Ascending aorta (tissue), 2 donors: ENCODE results near the gene SS18L1. TPM values are rescaled to one million over a fixed set of nuclear protein-coding genes. Genes with fewer than 3 reads are reported as not detected.
A peak's percentile ranks its signal among the peaks of the same experiment; 100 is the strongest.

ENCODE experiments used
- DNase-seq, 2 donors: peaks; one replicate each; pipeline ENCODE4 v3.0.0-alpha.2; 2019; ENCODE audit warnings: low spot score in 2 of 2
- H3K27ac ChIP-seq, 2 donors: fragments of 200-600 bp; sonication (generic); one replicate each; pipeline ENCODE4 v1.5.1; 2016 to 2017; ENCODE audit warnings: mild to moderate bottlenecking in 1 of 2
- H3K27me3 ChIP-seq: fragments of 200-600 bp; sonication (generic); one replicate; pipeline ENCODE4 v1.5.1; 2017
- H3K36me3 ChIP-seq, 2 donors: fragments of 200-600 bp; sonication (generic); one replicate each; pipeline ENCODE4 v1.5.1; 2016
- H3K4me1 ChIP-seq, 2 donors: fragments of 200-600 bp; sonication (generic); one replicate each; pipeline ENCODE4 v1.5.1; 2016 to 2017; ENCODE audit warnings: mild to moderate bottlenecking in 1 of 2
- H3K4me3 ChIP-seq, 2 donors: fragments of 200-600 bp; sonication (generic); one replicate each; pipeline ENCODE4 v1.5.1; 2016 to 2017; ENCODE audit warnings: mild to moderate bottlenecking in 1 of 2
- H3K9me3 ChIP-seq, 2 donors: fragments of 200-600 bp; sonication (generic); one replicate each; pipeline ENCODE4 v1.5.1; 2016
- CTCF ChIP-seq, 3 experiments: fragments of 200-600 bp in 2 of 3; fragments of 450-650 bp in 1 of 3; sonication (generic) in 2 of 3; IDR thresholded peaks; one replicate each; pipeline ENCODE4 v1.5.1; 2016 to 2019; ENCODE audit warnings: antibody characterized with exemption in 3 of 3, mild to moderate bottlenecking in 1 of 3, moderate library complexity in 1 of 3
- intact Hi-C: fragments of 100-400 bp; cut with DNase I; formaldehyde crosslinking; loops from one replicate; pipeline ENCODE4 v1.15.1; 2023
- total RNA-seq: library from RNA; depleted of rRNA; stranded (reverse); fragments of >200 nt; gene quantifications from one replicate; pipeline ENCODE4 v1.1.0, GENCODE V29; 2016

The SS18L1 gene
- total RNA-seq, 1 donor from 2014 or later, result 39.8 TPM

- TF ChIP-seq CTCF (IDR thresholded peaks at IDR 0.05), result no peak
- no peak for DNase-seq
- Histone ChIP-seq H3K27me3 (no peaks in the 10 kb centered on the region), H3K4me1 (peaks cover 9 to 19% of the 10 kb centered on the region in 2 donors), H3K36me3 (peaks cover 40 to 76% of the 10 kb centered on the region in 2 donors), H3K4me3 (no peak overlapping the region), H3K9me3 (no peaks in the 10 kb centered on the region), H3K27ac (no peak overlapping the region)
- intact Hi-C loops, result loop anchor here (2.0 kb wide), 1 partner anchor 127 kb away; no protein-coding TSS in a partner anchor
Observed at GRCh38 chr20:62137478-62138203, 5.9 kb upstream of the SS18L1 start.

- no peak overlapping the region for H3K27ac ChIP-seq
- no peak overlapping the region for H3K4me3 ChIP-seq
- no peaks in the 10 kb centered on the region for H3K9me3 ChIP-seq
- H3K36me3 ChIP-seq, result peaks cover 40 to 70% of the 10 kb centered on the region in 2 donors
- intact Hi-C loops, result no loop called here
- H3K27me3 ChIP-seq, result no peaks in the 10 kb centered on the region
- H3K4me1 ChIP-seq, result peaks cover 9 to 19% of the 10 kb centered on the region in 2 donors
- TF ChIP-seq CTCF (IDR thresholded peaks at IDR 0.05), result no peak
- no peak for DNase-seq
Observed at GRCh38 chr20:62138204-62138543, 5.4 kb upstream of the SS18L1 start.

GRCh38 chr20:62138912-62139311 lies 4.7 kb upstream of the SS18L1 start:
- peaks cover 37 to 66% of the 10 kb centered on the region in 2 donors for H3K36me3 ChIP-seq
- peaks cover 9 to 19% of the 10 kb centered on the region in 2 donors for H3K4me1 ChIP-seq
- no peak overlapping the region for H3K4me3 ChIP-seq
- TF ChIP-seq CTCF (IDR thresholded peaks at IDR 0.05), result no peak
- no peak overlapping the region for H3K27ac ChIP-seq
- H3K9me3 ChIP-seq, result no peaks in the 10 kb centered on the region
- H3K27me3 ChIP-seq, result no peaks in the 10 kb centered on the region
- intact Hi-C loops, result no loop called here
- no peak for DNase-seq

- H3K9me3 ChIP-seq, result no peaks in the 10 kb centered on the region
- H3K4me1 ChIP-seq, result peaks cover 9 to 20% of the 10 kb centered on the region in 2 donors
- no peak for TF ChIP-seq CTCF (IDR thresholded peaks at IDR 0.05)
- DNase-seq, result no peak
- peaks cover 36 to 59% of the 10 kb centered on the region in 2 donors for H3K36me3 ChIP-seq
- no peaks in the 10 kb centered on the region for H3K27me3 ChIP-seq
- H3K27ac ChIP-seq, result no peak overlapping the region
- intact Hi-C loops, result loop anchor here (5.0 to 10.0 kb wide), 2 partner anchors 235 to 658 kb away; partner anchors contain the start of gene MRGBP
- no peak overlapping the region for H3K4me3 ChIP-seq
Observed at GRCh38 chr20:62139636-62140035, 3.9 kb upstream of the SS18L1 start.

GRCh38 chr20:62141043-62141396 lies 2.5 kb upstream of the SS18L1 start:
- no peaks in the 10 kb centered on the region for H3K27me3 ChIP-seq
- peak overlapping the region in 1 of 2 donors; percentile 99 for H3K4me3 ChIP-seq
- TF ChIP-seq CTCF (IDR thresholded peaks at IDR 0.05), result no peak
- peaks cover 36 to 45% of the 10 kb centered on the region in 2 donors for H3K36me3 ChIP-seq
- intact Hi-C loops, result loop anchor here (5.0 to 10.0 kb wide), 2 partner anchors 234 to 656 kb away; partner anchors contain the start of gene MRGBP
- peak overlapping the region in 1 of 2 donors; percentile 1 for H3K27ac ChIP-seq
- peaks cover 9 to 31% of the 10 kb centered on the region in 2 donors for H3K4me1 ChIP-seq
- DNase-seq, result no peak
- H3K9me3 ChIP-seq, result no peaks in the 10 kb centered on the region
